Mesenchymal stem cell (in vitro differentiated cells and primary cell): ENCODE data around the gene JAG2.

Experiments used
- DNase-seq: peaks from one replicate; pipeline ENCODE4 v3.0.0-alpha.2; 2013
- H2AFZ ChIP-seq: one replicate; pipeline ENCODE4 v1.6.1; 2013; ENCODE audit warnings: low read depth, mild to moderate bottlenecking, control low read depth, inconsistent platforms, low read length, moderate library complexity
- H2AK5ac ChIP-seq: 2 replicates; pipeline ENCODE4 v1.6.1; 2013; ENCODE audit warnings: low read length, moderate library complexity, mild to moderate bottlenecking, inconsistent platforms; ENCODE audit not compliant: severe bottlenecking
- H2BK120ac ChIP-seq: one replicate; pipeline ENCODE4 v1.6.1; 2013; ENCODE audit warnings: low read depth, mild to moderate bottlenecking, inconsistent platforms, low read length, moderate library complexity
- H2BK12ac ChIP-seq, 2 experiments: one replicate each; pipeline ENCODE4 v1.6.1; 2013; ENCODE audit warnings: inconsistent platforms in 2 of 2, low read length in 2 of 2, mild to moderate bottlenecking in 2 of 2, moderate library complexity in 2 of 2, control low read depth in 1 of 2
- H2BK15ac ChIP-seq: one replicate; pipeline ENCODE4 v1.6.1; 2013; ENCODE audit warnings: mild to moderate bottlenecking, low read depth, inconsistent platforms; ENCODE audit not compliant: poor library complexity, severe bottlenecking
- H2BK5ac ChIP-seq: 2 replicates; pipeline ENCODE4 v1.6.1; 2013; ENCODE audit warnings: low read depth, mild to moderate bottlenecking, low read length, control low read depth, inconsistent platforms; ENCODE audit not compliant: poor library complexity, severe bottlenecking
- H3K14ac ChIP-seq, 2 experiments: one replicate each; pipeline ENCODE4 v1.6.1; 2013; ENCODE audit warnings: inconsistent platforms in 2 of 2, low read length in 2 of 2, control low read depth in 1 of 2, mild to moderate bottlenecking in 1 of 2, moderate library complexity in 1 of 2
- H3K18ac ChIP-seq, 2 experiments: one replicate each; pipeline ENCODE4 v1.6.1; 2013; ENCODE audit warnings: inconsistent platforms in 2 of 2, low read length in 2 of 2, control low read depth in 1 of 2, low read depth in 1 of 2, mild to moderate bottlenecking in 1 of 2
- H3K23ac ChIP-seq, 2 experiments: one replicate each; pipeline ENCODE4 v1.6.1; 2013; ENCODE audit warnings: inconsistent platforms in 2 of 2, low read length in 2 of 2, mild to moderate bottlenecking in 2 of 2, moderate library complexity in 2 of 2, control low read depth in 1 of 2
- H3K27ac ChIP-seq: 2 replicates; pipeline ENCODE4 v1.5.1; 2013; ENCODE audit warnings: mild to moderate bottlenecking, moderate library complexity, low read length, control low read depth, inconsistent platforms; ENCODE audit not compliant: poor library complexity, severe bottlenecking
- H3K27me3 ChIP-seq, 2 experiments: 2 replicates each; pipeline versions ENCODE4 v1.6.1 to v1.7.0; 2013; ENCODE audit warnings: low read length in 2 of 2, mild to moderate bottlenecking in 2 of 2, moderate library complexity in 2 of 2, control low read depth in 1 of 2, inconsistent platforms in 1 of 2; ENCODE audit not compliant: control insufficient read depth in 1 of 2, insufficient read depth in 1 of 2
- H3K36me3 ChIP-seq, 2 experiments: 2 replicates each; pipeline versions ENCODE4 v1.6.1 to v1.7.0; 2013; ENCODE audit warnings: low read length in 2 of 2, control low read depth in 1 of 2, inconsistent platforms in 1 of 2, low read depth in 1 of 2, mild to moderate bottlenecking in 1 of 2; ENCODE audit not compliant: insufficient read depth in 2 of 2, control insufficient read depth in 1 of 2
- H3K4ac ChIP-seq, 2 experiments: one replicate each; pipeline ENCODE4 v1.6.1; 2013; ENCODE audit warnings: inconsistent platforms in 2 of 2, low read length in 2 of 2, mild to moderate bottlenecking in 2 of 2, moderate library complexity in 2 of 2, control low read depth in 1 of 2, low read depth in 1 of 2
- H3K4me1 ChIP-seq: 2 replicates; pipeline ENCODE4 v1.6.1; 2013; ENCODE audit warnings: low read depth, low read length, control low read depth; ENCODE audit not compliant: control insufficient read depth, insufficient read depth
- H3K4me2 ChIP-seq: 2 replicates; pipeline ENCODE4 v1.6.1; 2013; ENCODE audit warnings: low read length, mild to moderate bottlenecking, inconsistent platforms; ENCODE audit not compliant: poor library complexity, severe bottlenecking
- H3K4me3 ChIP-seq, 2 experiments: 2 replicates each; pipeline versions ENCODE4 v1.5.1 to v1.7.0; 2013; ENCODE audit warnings: low read length in 2 of 2, mild to moderate bottlenecking in 2 of 2, control low read depth in 1 of 2, low read depth in 1 of 2; ENCODE audit not compliant: insufficient read depth in 1 of 2
- H3K79me1 ChIP-seq: replicated peaks from 2 replicates; pipeline ENCODE4 v1.6.1; 2013; ENCODE audit warnings: mild to moderate bottlenecking, control low read depth, low read length, inconsistent platforms; ENCODE audit not compliant: poor library complexity, severe bottlenecking
- H3K9ac ChIP-seq: 2 replicates; pipeline ENCODE4 v1.7.0; 2013; ENCODE audit warnings: mild to moderate bottlenecking, low read length, moderate library complexity
- H3K9me3 ChIP-seq: 2 replicates; pipeline ENCODE4 v1.7.0; 2013; ENCODE audit warnings: mild to moderate bottlenecking, low read length; ENCODE audit not compliant: control insufficient read depth
- H4K8ac ChIP-seq: one replicate; pipeline ENCODE4 v1.6.1; 2013; ENCODE audit warnings: inconsistent platforms, mild to moderate bottlenecking, low read length, moderate library complexity
- H4K91ac ChIP-seq: one replicate; pipeline ENCODE4 v1.6.1; 2013; ENCODE audit warnings: mild to moderate bottlenecking, low read length, inconsistent platforms
- WGBS: methylation state at CpG from one replicate; pipeline ENCODE4 v1.1.7; 2013; ENCODE audit warnings: mixed read lengths; 5-methylcytosine and 5-hydroxymethylcytosine counted together

Gene JAG2

DNA sequence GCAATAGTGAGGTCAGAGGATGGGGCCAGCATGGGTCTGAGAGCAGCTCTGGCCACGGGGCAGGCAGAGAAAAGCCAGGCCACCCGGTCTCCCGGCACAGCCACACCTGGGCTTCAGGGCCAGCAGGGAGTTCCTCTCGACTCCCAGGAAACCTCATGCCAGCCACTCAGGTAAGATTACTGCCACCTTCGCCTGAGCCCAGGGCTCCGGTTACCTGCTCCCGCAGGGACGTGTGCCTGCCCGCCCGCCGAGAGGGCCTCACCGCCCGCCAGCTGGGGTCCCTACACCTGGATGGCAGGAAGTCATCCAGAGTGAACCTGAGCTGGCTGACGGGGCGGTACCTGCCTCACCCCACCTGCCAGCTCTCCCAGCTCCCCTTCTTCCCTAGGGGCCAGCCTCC lies 7.3 kb downstream of the JAG2 start:
- Histone ChIP-seq H3K9ac (no peak overlapping the region), H2BK12ac (no peak overlapping the region), H2BK15ac (no peak overlapping the region), H3K23ac (no peak overlapping the region), H2AFZ (no peak overlapping the region), H4K8ac (no peak overlapping the region), H3K9me3 (peaks cover 3% of the 10 kb centered on the region), H4K91ac (no peak overlapping the region), H2AK5ac (no peak overlapping the region), H3K4me1 (peaks cover 7% of the 10 kb centered on the region), H3K27ac (no peak overlapping the region), H3K14ac (no peak overlapping the region), H3K36me3 (no peaks in the 10 kb centered on the region), H3K27me3 (peaks cover 34 to 35% of the 10 kb centered on the region in 2 experiments), H2BK120ac (no peak overlapping the region), H3K4me3 (no peak overlapping the region), H3K79me1 (no peaks in the 10 kb centered on the region), H2BK5ac (no peak overlapping the region), H3K18ac (no peak overlapping the region), H3K4me2 (no peak overlapping the region), H3K4ac (no peak overlapping the region)
- WGBS = 77% methylated on average over 15 of the region's 15 CpGs
- DNase-seq = no peak

DNA sequence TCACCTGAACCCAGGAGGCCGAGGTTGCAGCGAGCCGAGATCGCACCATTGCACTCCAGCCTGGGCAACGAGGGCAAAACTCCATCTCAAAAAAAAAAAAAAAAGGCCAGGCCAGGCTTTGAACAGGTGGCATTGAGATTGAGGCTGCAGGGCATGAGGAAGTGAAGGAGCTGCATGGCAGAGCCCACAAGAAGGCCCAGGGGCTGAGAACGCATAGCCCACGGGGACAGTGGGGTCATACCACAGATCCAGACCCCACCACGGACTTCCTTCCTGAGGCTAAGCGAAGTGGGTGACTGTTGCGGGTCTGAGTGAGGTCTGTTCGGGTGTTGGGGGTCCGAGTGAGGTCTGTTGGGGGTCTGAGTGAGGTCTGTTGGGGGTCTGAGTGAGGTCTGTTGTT lies 7.8 kb downstream of the JAG2 start:
- H3K27ac ChIP-seq = no peak overlapping the region
- no peak overlapping the region for H3K18ac ChIP-seq
- no peak overlapping the region for H3K9ac ChIP-seq
- H3K79me1 ChIP-seq = no peaks in the 10 kb centered on the region
- no peak overlapping the region for H2BK120ac ChIP-seq
- H3K9me3 ChIP-seq = peaks cover 3% of the 10 kb centered on the region
- H2BK15ac ChIP-seq = no peak overlapping the region
- peaks cover 30 to 40% of the 10 kb centered on the region in 2 experiments for H3K27me3 ChIP-seq
- WGBS = 90% methylated on average over 12 of the region's 12 CpGs
- H3K36me3 ChIP-seq = no peaks in the 10 kb centered on the region
- H4K8ac ChIP-seq = no peak overlapping the region
- H3K4me2 ChIP-seq = no peak overlapping the region
- no peak overlapping the region for H2BK12ac ChIP-seq
- peaks cover 7% of the 10 kb centered on the region for H3K4me1 ChIP-seq
- no peak overlapping the region for H2AFZ ChIP-seq
- no peak overlapping the region for H3K4me3 ChIP-seq
- no peak overlapping the region for H2AK5ac ChIP-seq
- no peak overlapping the region for H3K23ac ChIP-seq
- no peak overlapping the region for H2BK5ac ChIP-seq
- H3K14ac ChIP-seq = no peak overlapping the region
- no peak overlapping the region for H3K4ac ChIP-seq
- no peak for DNase-seq
- no peak overlapping the region for H4K91ac ChIP-seq

DNA sequence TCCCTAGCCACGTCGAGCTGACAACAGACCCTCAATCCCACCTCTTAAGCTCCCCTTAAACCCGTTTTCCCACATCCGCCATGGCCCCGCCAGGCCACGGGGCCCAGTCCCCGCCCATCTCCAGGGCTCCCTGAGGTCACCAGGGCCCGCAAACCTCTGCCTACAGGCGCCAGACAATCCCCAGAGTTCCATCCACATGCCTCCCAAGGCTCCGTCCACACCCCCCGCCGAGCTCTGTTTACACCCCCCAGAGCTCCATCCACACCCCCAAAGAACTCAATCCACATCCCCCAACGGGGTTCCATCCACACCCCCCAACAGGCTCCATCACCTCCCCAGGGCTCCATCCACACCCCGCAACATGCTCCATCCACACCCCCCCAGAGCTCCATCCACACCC lies 9.2 kb downstream of the JAG2 start:
- no peak overlapping the region for H2BK120ac ChIP-seq
- H3K27me3 ChIP-seq = peaks cover 16 to 48% of the 10 kb centered on the region in 2 experiments
- no peak overlapping the region for H3K4me3 ChIP-seq
- peaks cover 3% of the 10 kb centered on the region for H3K9me3 ChIP-seq
- H3K4me2 ChIP-seq = no peak overlapping the region
- no peak overlapping the region for H4K91ac ChIP-seq
- no peak overlapping the region for H2AK5ac ChIP-seq
- H3K23ac ChIP-seq = no peak overlapping the region
- H2AFZ ChIP-seq = no peak overlapping the region
- H3K4me1 ChIP-seq = peaks cover 2% of the 10 kb centered on the region
- H2BK15ac ChIP-seq = no peak overlapping the region
- no peak overlapping the region for H3K27ac ChIP-seq
- H3K18ac ChIP-seq = no peak overlapping the region
- H3K79me1 ChIP-seq = no peaks in the 10 kb centered on the region
- 93% methylated on average over 13 of the region's 14 CpGs for WGBS
- no peak overlapping the region for H3K4ac ChIP-seq
- H2BK12ac ChIP-seq = no peak overlapping the region
- H3K9ac ChIP-seq = no peak overlapping the region
- H3K36me3 ChIP-seq = no peaks in the 10 kb centered on the region
- H4K8ac ChIP-seq = no peak overlapping the region
- no peak overlapping the region for H3K14ac ChIP-seq
- no peak for DNase-seq
- no peak overlapping the region for H2BK5ac ChIP-seq

DNA sequence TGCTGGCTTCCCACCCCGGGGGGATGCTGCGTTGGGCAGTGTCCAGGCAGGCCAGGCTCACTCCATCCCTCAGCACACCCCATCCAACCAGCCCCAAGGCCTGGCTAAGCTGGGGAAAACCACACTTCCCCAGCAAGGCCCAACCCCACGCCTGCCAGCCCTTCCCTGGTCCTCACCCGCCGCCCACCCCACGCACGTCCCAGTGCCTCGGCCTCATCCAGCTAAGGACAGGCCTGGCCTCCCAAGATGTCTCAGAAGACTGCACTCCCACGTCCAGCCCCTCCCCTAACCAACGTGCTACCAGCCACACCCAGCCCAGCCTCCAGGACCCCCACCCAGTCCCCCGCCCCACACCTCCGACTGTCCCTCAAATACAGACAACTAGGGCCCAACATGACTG lies 9.8 kb downstream of the JAG2 start:
- no peak overlapping the region for H3K27ac ChIP-seq
- H3K27me3 ChIP-seq = peaks cover 15 to 52% of the 10 kb centered on the region in 2 experiments
- no peak overlapping the region for H3K14ac ChIP-seq
- H2BK12ac ChIP-seq = no peak overlapping the region
- no peak overlapping the region for H3K23ac ChIP-seq
- no peak overlapping the region for H4K8ac ChIP-seq
- no peak overlapping the region for H4K91ac ChIP-seq
- 83% methylated on average over 12 of the region's 12 CpGs for WGBS
- DNase-seq = no peak
- no peak overlapping the region for H3K4ac ChIP-seq
- no peak overlapping the region for H2AFZ ChIP-seq
- H3K18ac ChIP-seq = no peak overlapping the region
- no peak overlapping the region for H2BK5ac ChIP-seq
- H2BK15ac ChIP-seq = no peak overlapping the region
- no peaks in the 10 kb centered on the region for H3K36me3 ChIP-seq
- peaks cover 2% of the 10 kb centered on the region for H3K4me1 ChIP-seq
- H3K4me2 ChIP-seq = no peak overlapping the region
- H3K9me3 ChIP-seq = peaks cover 3% of the 10 kb centered on the region
- H3K9ac ChIP-seq = no peak overlapping the region
- no peak overlapping the region for H2AK5ac ChIP-seq
- no peak overlapping the region for H2BK120ac ChIP-seq
- no peak overlapping the region for H3K4me3 ChIP-seq
- H3K79me1 ChIP-seq = no peaks in the 10 kb centered on the region
